Activated CD4-positive, alpha-beta T cell treated with anti-CD3 and anti-CD28 coated beads, Interleukin-2, amount 50 U/mL, for 48 hours (primary cell): ENCODE data around the gene ZAP70.

ENCODE experiments used
- DNase-seq, 2 experiments: peaks; one replicate each; pipeline ENCODE4 v3.0.0-alpha.2; 2020

The ZAP70 gene

GRCh38 chr2:97735161-97735561 is 21.8 kb downstream of the ZAP70 start:
- no peak for DNase-seq

- no peak for DNase-seq
Observed at GRCh38 chr2:97736185-97736584, 22.8 kb downstream of the ZAP70 start.

GRCh38 chr2:97736608-97737330 is 23.4 kb downstream of the ZAP70 start:
- no peak for DNase-seq

- DNase-seq = no peak
Observed at GRCh38 chr2:97737421-97738178, 24.2 kb downstream of the ZAP70 start.

GRCh38 chr2:97738179-97739019 is 25.0 kb downstream of the ZAP70 start:
- no peak for DNase-seq

GRCh38 chr2:97739020-97739892 is 25.9 kb downstream of the ZAP70 start:
- no peak for DNase-seq

GRCh38 chr2:97739893-97740245 is 26.5 kb downstream of the ZAP70 start:
- no peak for DNase-seq

GRCh38 chr2:97740590-97741182 is 27.3 kb downstream of the ZAP70 start:
- peak; percentile 52 to 65 for DNase-seq

GRCh38 chr2:97741251-97741650 is 27.9 kb downstream of the ZAP70 start:
- DNase-seq = no peak

- no peak for DNase-seq
Observed at GRCh38 chr2:97741686-97742085, 28.3 kb downstream of the ZAP70 start.

GRCh38 chr2:97742381-97742847 is 29.0 kb downstream of the ZAP70 start:
- DNase-seq = peak; percentile 26 to 51

GRCh38 chr2:97743913-97744312 is 30.5 kb downstream of the ZAP70 start:
- DNase-seq = no peak

- peak; percentile 58 to 65 for DNase-seq
Observed at GRCh38 chr2:97745474-97746174, 32.2 kb downstream of the ZAP70 start.

- no peak for DNase-seq
Observed at GRCh38 chr2:97747285-97747684, 33.9 kb downstream of the ZAP70 start.

GRCh38 chr2:97747716-97748115 is 34.3 kb downstream of the ZAP70 start:
- DNase-seq = no peak

- DNase-seq = no peak
Observed at GRCh38 chr2:97749581-97749980, 36.2 kb downstream of the ZAP70 start.

GRCh38 chr2:97750017-97750416 is 36.6 kb downstream of the ZAP70 start:
- no peak for DNase-seq

- no peak for DNase-seq
Observed at GRCh38 chr2:97751752-97752151, 38.4 kb downstream of the ZAP70 start.

- DNase-seq = no peak
Observed at GRCh38 chr2:97752342-97753334, 39.3 kb downstream of the ZAP70 start.
